Ascending aorta (tissue), 2 donors: ENCODE measurements around the gene EVX1. TPM values are rescaled to one million over a fixed set of nuclear protein-coding genes. Genes with fewer than 3 reads are reported as not detected.

Experiments
- DNase-seq, 2 donors: peaks; one replicate each; pipeline ENCODE4 v3.0.0-alpha.2; 2019; ENCODE audit warnings: low spot score in 2 of 2
- H3K27ac ChIP-seq, 2 donors: fragments of 200-600 bp; sonication (generic); one replicate each; pipeline ENCODE4 v1.5.1; 2016 to 2017; ENCODE audit warnings: mild to moderate bottlenecking in 1 of 2
- H3K27me3 ChIP-seq: fragments of 200-600 bp; sonication (generic); one replicate; pipeline ENCODE4 v1.5.1; 2017
- H3K36me3 ChIP-seq, 2 donors: fragments of 200-600 bp; sonication (generic); one replicate each; pipeline ENCODE4 v1.5.1; 2016
- H3K4me1 ChIP-seq, 2 donors: fragments of 200-600 bp; sonication (generic); one replicate each; pipeline ENCODE4 v1.5.1; 2016 to 2017; ENCODE audit warnings: mild to moderate bottlenecking in 1 of 2
- H3K4me3 ChIP-seq, 2 donors: fragments of 200-600 bp; sonication (generic); one replicate each; pipeline ENCODE4 v1.5.1; 2016 to 2017; ENCODE audit warnings: mild to moderate bottlenecking in 1 of 2
- H3K9me3 ChIP-seq, 2 donors: fragments of 200-600 bp; sonication (generic); one replicate each; pipeline ENCODE4 v1.5.1; 2016
- intact Hi-C: fragments of 100-400 bp; cut with DNase I; formaldehyde crosslinking; loops from one replicate; pipeline ENCODE4 v1.15.1; 2023
- total RNA-seq: library from RNA; depleted of rRNA; stranded (reverse); fragments of >200 nt; gene quantifications from one replicate; pipeline ENCODE4 v1.1.0, GENCODE V29; 2016
- TF ChIP-seq, protein P1 (sequence below), 3 experiments: fragments of 200-600 bp in 2 of 3; fragments of 450-650 bp in 1 of 3; sonication (generic) in 2 of 3; IDR thresholded peaks; one replicate each; pipeline ENCODE4 v1.5.1; 2016 to 2019; ENCODE audit warnings: antibody characterized with exemption in 3 of 3, mild to moderate bottlenecking in 1 of 3, moderate library complexity in 1 of 3

EVX1 gene
- not detected for total RNA-seq

DNA sequence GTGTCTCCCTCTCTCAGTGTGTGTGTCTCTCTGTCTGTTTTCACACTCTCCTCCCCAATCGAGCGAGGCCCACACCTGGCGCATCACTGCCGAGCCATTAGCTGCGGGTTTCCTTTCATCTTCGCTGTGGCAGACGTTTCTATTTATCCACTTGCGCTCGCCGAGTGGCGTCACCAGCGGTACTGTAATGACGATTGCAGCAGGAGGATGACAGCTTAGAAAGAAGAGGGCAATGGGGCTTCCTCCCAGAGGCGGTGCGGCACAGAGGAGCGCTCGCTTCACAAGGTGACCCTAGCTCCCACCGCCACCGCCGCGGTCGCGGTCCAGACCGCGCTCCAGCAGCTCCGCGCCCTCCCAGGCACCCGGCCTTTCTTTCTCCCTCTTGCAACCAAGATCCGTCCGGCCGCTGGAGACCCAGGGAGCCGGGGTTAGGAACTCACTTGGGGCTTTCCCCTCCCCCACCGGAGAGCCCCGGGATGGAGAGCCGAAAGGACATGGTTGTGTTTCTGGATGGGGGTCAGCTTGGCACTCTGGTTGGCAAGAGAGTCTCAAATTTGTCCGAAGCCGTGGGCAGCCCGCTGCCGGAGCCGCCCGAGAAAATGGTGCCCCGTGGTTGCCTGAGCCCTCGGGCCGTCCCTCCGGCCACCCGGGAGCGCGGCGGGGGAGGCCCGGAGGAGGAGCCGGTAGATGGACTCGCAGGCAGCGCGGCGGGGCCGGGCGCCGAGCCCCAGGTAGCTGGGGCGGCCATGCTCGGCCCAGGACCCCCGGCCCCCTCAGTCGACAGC lies at the start of gene EVX1:
EVX1 (plus strand) TSS at position 248 of the 785 bp plus-strand sequence; CDS start at position 477, 229 bp downstream.
- Histone ChIP-seq H3K36me3 (no peaks in the 10 kb centered on the region), H3K27ac (no peak within 1 kb of the TSS), H3K4me3 (peak within 1 kb of the TSS; percentile 44 to 49), H3K4me1 (peaks cover 6 to 21% of the 10 kb centered on the region in 2 donors), H3K9me3 (no peaks in the 10 kb centered on the region), H3K27me3 (peaks cover 46% of the 10 kb centered on the region)
- no peak for DNase-seq
- TF ChIP-seq, protein P1, sequence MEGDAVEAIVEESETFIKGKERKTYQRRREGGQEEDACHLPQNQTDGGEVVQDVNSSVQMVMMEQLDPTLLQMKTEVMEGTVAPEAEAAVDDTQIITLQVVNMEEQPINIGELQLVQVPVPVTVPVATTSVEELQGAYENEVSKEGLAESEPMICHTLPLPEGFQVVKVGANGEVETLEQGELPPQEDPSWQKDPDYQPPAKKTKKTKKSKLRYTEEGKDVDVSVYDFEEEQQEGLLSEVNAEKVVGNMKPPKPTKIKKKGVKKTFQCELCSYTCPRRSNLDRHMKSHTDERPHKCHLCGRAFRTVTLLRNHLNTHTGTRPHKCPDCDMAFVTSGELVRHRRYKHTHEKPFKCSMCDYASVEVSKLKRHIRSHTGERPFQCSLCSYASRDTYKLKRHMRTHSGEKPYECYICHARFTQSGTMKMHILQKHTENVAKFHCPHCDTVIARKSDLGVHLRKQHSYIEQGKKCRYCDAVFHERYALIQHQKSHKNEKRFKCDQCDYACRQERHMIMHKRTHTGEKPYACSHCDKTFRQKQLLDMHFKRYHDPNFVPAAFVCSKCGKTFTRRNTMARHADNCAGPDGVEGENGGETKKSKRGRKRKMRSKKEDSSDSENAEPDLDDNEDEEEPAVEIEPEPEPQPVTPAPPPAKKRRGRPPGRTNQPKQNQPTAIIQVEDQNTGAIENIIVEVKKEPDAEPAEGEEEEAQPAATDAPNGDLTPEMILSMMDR (IDR thresholded peaks at IDR 0.05), result no peak
- intact Hi-C loops, result no loop called here

DNA sequence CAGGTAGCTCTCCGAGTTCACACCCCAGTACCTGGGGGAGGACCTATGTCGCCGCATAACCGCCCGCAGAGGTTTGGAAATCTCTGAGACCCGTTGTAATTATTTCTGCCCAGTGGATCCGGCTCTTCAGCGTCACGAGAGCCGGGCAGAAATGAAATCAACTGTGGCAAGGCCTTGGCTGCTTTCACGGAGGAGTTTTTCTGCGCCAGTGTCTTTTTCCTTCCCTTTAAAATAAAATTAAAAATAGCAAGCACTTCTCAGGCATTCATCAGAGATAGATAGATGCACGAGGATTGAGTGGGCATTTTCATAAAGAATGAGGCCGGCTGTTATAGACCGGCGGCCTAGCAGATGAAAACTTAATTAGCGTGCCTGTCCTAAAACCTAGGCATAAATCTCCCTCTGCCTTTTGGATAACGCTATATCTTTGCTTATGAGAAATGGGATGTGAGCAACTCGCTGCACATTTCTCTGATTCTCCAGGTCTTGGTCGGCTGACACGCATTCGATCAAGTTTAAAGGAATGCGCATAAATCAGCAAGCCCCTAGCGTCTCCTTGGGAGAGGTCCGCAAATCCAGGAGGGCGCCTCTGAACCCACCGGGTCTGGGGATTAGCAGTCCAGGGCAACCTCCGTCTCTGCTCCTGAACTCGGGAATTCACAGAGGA lies 49.1 kb upstream of the EVX1 start:
- H3K36me3 ChIP-seq, result no peaks in the 10 kb centered on the region
- no peak overlapping the region for H3K27ac ChIP-seq
- DNase-seq, result peak in 1 of 2 donors; percentile 40
- TF ChIP-seq, protein P1 (IDR thresholded peaks at IDR 0.05), result no peak
- peak overlapping the region; percentile 45 to 47 for H3K4me3 ChIP-seq
- peaks cover 49% of the 10 kb centered on the region for H3K27me3 ChIP-seq
- intact Hi-C loops, result loop anchor here (10.0 kb wide), 2 partner anchors 581 to 1221 kb away; partner anchors contain the start of gene CREB5
- H3K9me3 ChIP-seq, result no peaks in the 10 kb centered on the region
- peaks cover 5 to 7% of the 10 kb centered on the region in 2 donors for H3K4me1 ChIP-seq

DNA sequence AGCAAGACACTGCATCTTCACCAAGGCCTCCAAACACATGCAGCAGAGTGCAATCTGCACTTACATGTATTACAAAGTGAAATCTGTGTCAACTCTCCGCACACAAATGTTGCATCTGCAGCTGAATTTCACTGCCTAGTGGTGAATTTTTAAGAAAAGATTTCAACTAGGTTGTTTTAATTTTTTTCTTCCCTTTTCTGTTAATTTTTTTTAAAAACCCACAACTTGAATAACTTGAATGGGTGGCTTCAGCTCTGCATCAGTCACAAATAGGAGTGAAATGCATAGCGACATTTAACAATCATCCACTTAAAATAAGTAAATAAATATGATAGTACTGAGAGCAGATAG lies 48.6 kb upstream of the EVX1 start:
- Histone ChIP-seq H3K4me3 (no peak overlapping the region), H3K36me3 (no peaks in the 10 kb centered on the region), H3K4me1 (peaks cover 3 to 9% of the 10 kb centered on the region in 2 donors), H3K27ac (no peak overlapping the region), H3K9me3 (no peaks in the 10 kb centered on the region), H3K27me3 (peaks cover 49% of the 10 kb centered on the region)
- intact Hi-C loops, result loop anchor here (10.0 kb wide), 2 partner anchors 581 to 1221 kb away; partner anchors contain the start of gene CREB5
- TF ChIP-seq, protein P1 (IDR thresholded peaks at IDR 0.05), result no peak
- DNase-seq, result no peak

DNA sequence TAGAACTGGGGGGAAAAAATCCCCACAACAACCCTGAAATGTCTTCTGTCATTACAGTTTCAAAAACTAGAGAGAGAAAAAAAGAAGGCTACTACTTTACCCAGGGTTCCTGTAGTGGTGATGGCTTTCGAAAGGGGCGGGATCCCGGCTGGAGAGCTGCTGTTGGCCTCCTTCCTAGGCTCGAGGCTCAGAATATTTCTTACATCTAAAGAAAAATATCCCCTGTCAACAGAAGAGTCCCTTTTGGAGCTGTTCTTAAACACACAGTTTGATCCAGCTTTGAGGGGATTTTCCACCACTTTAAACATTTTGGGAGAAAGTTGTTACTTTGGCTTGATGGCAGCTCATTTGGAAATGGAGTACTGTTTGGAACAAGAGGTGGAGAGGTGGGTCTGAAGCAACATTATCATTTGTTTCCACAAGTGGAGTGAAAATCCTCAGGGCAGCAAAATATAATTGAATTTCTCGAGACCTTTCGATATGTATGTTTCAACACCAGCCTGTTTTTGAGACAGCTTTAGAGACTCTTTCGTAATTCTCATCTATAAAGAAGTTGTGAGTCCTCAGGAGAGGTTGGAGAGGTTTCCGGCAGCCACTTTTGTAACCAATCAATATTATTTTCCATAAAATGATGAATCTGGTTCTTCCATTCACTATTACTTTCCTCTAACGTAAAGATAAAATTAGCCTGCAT lies 47.8 kb upstream of the EVX1 start:
- TF ChIP-seq, protein P1 (IDR thresholded peaks at IDR 0.05), result no peak
- H3K4me1 ChIP-seq, result peaks cover 7 to 13% of the 10 kb centered on the region in 2 donors
- H3K4me3 ChIP-seq, result no peak overlapping the region
- no peak overlapping the region for H3K27ac ChIP-seq
- intact Hi-C loops, result loop anchor here (5.0 to 10.0 kb wide), 4 partner anchors 580 to 1220 kb away; partner anchors contain the start of gene CREB5
- DNase-seq, result peak in 1 of 2 donors; percentile 35
- H3K36me3 ChIP-seq, result no peaks in the 10 kb centered on the region
- peaks cover 50% of the 10 kb centered on the region for H3K27me3 ChIP-seq
- no peaks in the 10 kb centered on the region for H3K9me3 ChIP-seq

DNA sequence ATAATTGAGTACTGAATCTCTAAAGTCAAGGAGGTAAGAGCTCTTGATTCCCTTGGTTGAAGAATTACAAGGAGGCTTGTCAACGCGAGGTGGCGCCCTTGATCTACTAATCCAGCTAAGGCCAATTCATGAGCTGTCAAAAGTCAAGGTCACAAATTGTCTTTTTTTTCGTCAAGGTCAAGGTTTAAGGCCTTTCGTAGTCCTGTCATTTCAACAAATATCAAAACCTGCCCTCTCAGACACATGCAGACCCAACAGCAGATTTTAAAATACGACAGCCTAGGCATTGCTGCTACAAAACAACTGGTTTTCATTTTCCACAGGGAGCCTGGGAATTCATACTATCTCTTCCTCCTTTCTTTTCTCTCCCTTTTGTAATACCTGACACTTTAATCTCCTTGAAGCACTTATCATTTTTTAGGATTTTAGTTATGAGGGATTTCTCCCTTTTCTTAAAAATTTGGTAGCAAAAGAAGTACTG lies 46.3 kb upstream of the EVX1 start:
- Histone ChIP-seq H3K4me3 (no peak overlapping the region), H3K27ac (no peak overlapping the region), H3K36me3 (no peaks in the 10 kb centered on the region), H3K27me3 (peaks cover 60% of the 10 kb centered on the region), H3K9me3 (no peaks in the 10 kb centered on the region), H3K4me1 (peaks cover 11 to 18% of the 10 kb centered on the region in 2 donors)
- intact Hi-C loops, result loop anchor here (5.0 to 10.0 kb wide), 4 partner anchors 578 to 1218 kb away; partner anchors contain the start of gene CREB5
- TF ChIP-seq, protein P1 (IDR thresholded peaks at IDR 0.05), result peak; percentile 59 to 80 (median 59)
- peak in 1 of 2 donors; percentile 87 for DNase-seq
